GM23338 (cell line): ENCODE measurements around the gene HNRNPF. TPM values are rescaled to one million over a fixed set of nuclear protein-coding genes. Genes with fewer than 3 reads are reported as not detected.

ENCODE experiments used
- ATAC-seq: fragments of 200-7000 bp; cut with Tn5 transposase; 3 replicates; pipeline ENCODE4 v1.9.1; 2020
- DNase-seq: peaks from one replicate; pipeline ENCODE4 v3.0.0-alpha.2; 2015; ENCODE audit warnings: low spot score
- H2AFZ ChIP-seq: fragments of 200-600 bp; sonication (generic); 2 replicates; pipeline ENCODE4 v1.8.0; 2016; ENCODE audit warnings: antibody characterized with exemption, mild to moderate bottlenecking, moderate library complexity
- H3F3A ChIP-seq: fragments of 200-600 bp; sonication (generic); replicated peaks from 2 replicates; pipeline ENCODE4 v1.8.0; 2017; ENCODE audit warnings: antibody characterized with exemption, mixed run types, low read depth
- H3K27ac ChIP-seq: fragments of 200-600 bp; sonication (generic); 2 replicates; pipeline ENCODE4 v1.6.1; 2016; ENCODE audit warnings: low read depth
- H3K27me3 ChIP-seq: fragments of 200-600 bp; sonication (generic); 2 replicates; pipeline ENCODE4 v1.8.0; 2016; ENCODE audit warnings: mild to moderate bottlenecking, mixed run types, moderate library complexity; ENCODE audit not compliant: insufficient read depth
- H3K36me3 ChIP-seq: fragments of 200-600 bp; sonication (generic); 2 replicates; pipeline ENCODE4 v1.8.0; 2016; ENCODE audit warnings: mild to moderate bottlenecking; ENCODE audit not compliant: insufficient read depth
- H3K4me1 ChIP-seq: fragments of 200-600 bp; sonication (generic); 2 replicates; pipeline ENCODE4 v1.8.0; 2016; ENCODE audit warnings: mild to moderate bottlenecking, moderate library complexity; ENCODE audit not compliant: insufficient read depth
- H3K4me2 ChIP-seq: fragments of 200-600 bp; sonication (generic); 2 replicates; pipeline ENCODE4 v1.7.1; 2017; ENCODE audit warnings: mixed run types
- H3K4me3 ChIP-seq: fragments of 200-600 bp; sonication (generic); 2 replicates; pipeline ENCODE4 v1.6.1; 2016; ENCODE audit warnings: mixed run types
- H3K79me2 ChIP-seq: fragments of 200-600 bp; sonication (generic); replicated peaks from 2 replicates; pipeline ENCODE4 v1.8.0; 2017; ENCODE audit warnings: mild to moderate bottlenecking; ENCODE audit not compliant: insufficient read depth
- H3K9me2 ChIP-seq: fragments of 200-600 bp; sonication (generic); 2 replicates; pipeline ENCODE4 v1.8.0; 2017; ENCODE audit not compliant: insufficient read depth
- H4K20me1 ChIP-seq: fragments of 200-600 bp; sonication (generic); replicated peaks from 2 replicates; pipeline ENCODE4 v1.8.0; 2017; ENCODE audit warnings: mild to moderate bottlenecking; ENCODE audit not compliant: insufficient read depth
- H3K27ac Mint-ChIP-seq: 2 replicates; pipeline ENCODE4 v1.8.0; 2020; ENCODE audit warnings: inconsistent platforms, mild to moderate bottlenecking, moderate library complexity, mixed read lengths
- H3K27me3 Mint-ChIP-seq: 3 replicates; pipeline ENCODE4 v1.8.0; 2022; ENCODE audit warnings: low read depth, mild to moderate bottlenecking, moderate library complexity, mixed read lengths, inconsistent platforms; ENCODE audit not compliant: insufficient read depth, poor library complexity
- H3K36me3 Mint-ChIP-seq: 3 replicates; pipeline ENCODE4 v1.8.0; 2021; ENCODE audit warnings: low read depth, mild to moderate bottlenecking, inconsistent platforms, moderate library complexity, mixed read lengths
- H3K4me1 Mint-ChIP-seq: 3 replicates; pipeline ENCODE4 v1.8.0; 2020; ENCODE audit warnings: mild to moderate bottlenecking, inconsistent platforms, mixed read lengths
- H3K4me3 Mint-ChIP-seq: 3 replicates; pipeline ENCODE4 v1.8.0; 2021; ENCODE audit warnings: moderate library complexity, mild to moderate bottlenecking, inconsistent platforms, mixed read lengths
- H3K9me3 Mint-ChIP-seq: 3 replicates; pipeline ENCODE4 v1.8.0; 2020; ENCODE audit warnings: moderate library complexity, mild to moderate bottlenecking, inconsistent platforms, mixed read lengths
- CREB1 ChIP-seq: fragments of 250-450 bp; sonication (Bioruptor Pico); IDR thresholded peaks from 2 replicates; pipeline ENCODE4 v1.5.0; 2020; ENCODE audit warnings: low read depth, mild to moderate bottlenecking, moderate library complexity
- CTCF ChIP-seq, 2 experiments: fragments of 200-600 bp in 1 of 2; sonication (generic) in 1 of 2; conservative IDR thresholded peaks; 2 replicates each; pipeline versions ENCODE4 v1.5.1 to v1.6.1; 2016 to 2017; ENCODE audit warnings: antibody characterized with exemption in 2 of 2, low read depth in 2 of 2, mild to moderate bottlenecking in 2 of 2, moderate library complexity in 1 of 2
- ETS1 ChIP-seq: IDR thresholded peaks from 2 replicates; pipeline ENCODE4 v1.6.1; 2016; ENCODE audit warnings: antibody characterized with exemption
- EZH2 ChIP-seq: fragments of 200-600 bp; sonication (generic); IDR thresholded peaks from one replicate; pipeline ENCODE4 v1.8.0; 2017; ENCODE audit warnings: antibody characterized with exemption, mild to moderate bottlenecking, low read depth; ENCODE audit not compliant: unreplicated experiment
- EZH2phosphoT487 ChIP-seq: fragments of 200-600 bp; sonication (generic); IDR thresholded peaks from one replicate; pipeline ENCODE4 v1.8.1; 2018; ENCODE audit warnings: antibody characterized with exemption; ENCODE audit not compliant: unreplicated experiment
- JUNB ChIP-seq: IDR thresholded peaks from one replicate; pipeline ENCODE4 v1.6.1; 2016; ENCODE audit warnings: antibody characterized with exemption; ENCODE audit not compliant: unreplicated experiment
- NANOG ChIP-seq: IDR thresholded peaks from 2 replicates; pipeline ENCODE4 v1.6.1; 2016; ENCODE audit warnings: antibody characterized with exemption, borderline replicate concordance
- POLR2AphosphoS5 ChIP-seq: IDR thresholded peaks from 2 replicates; pipeline ENCODE4 v1.6.1; 2016; ENCODE audit warnings: antibody characterized with exemption, low read depth
- REST ChIP-seq: IDR thresholded peaks from one replicate; pipeline ENCODE4 v1.6.1; 2018; ENCODE audit warnings: antibody characterized with exemption; ENCODE audit not compliant: unreplicated experiment
- STAT1 ChIP-seq: IDR thresholded peaks from one replicate; pipeline ENCODE4 v1.6.1; 2016; ENCODE audit warnings: antibody characterized with exemption; ENCODE audit not compliant: unreplicated experiment
- ZNF114 ChIP-seq: fragments of 250-450 bp; sonication (Bioruptor Pico); IDR thresholded peaks from 2 replicates; pipeline ENCODE4 v1.5.0; 2020; ENCODE audit warnings: mild to moderate bottlenecking, moderate library complexity
- ZNF331 ChIP-seq: fragments of 250-450 bp; sonication (Bioruptor Pico); IDR thresholded peaks from 2 replicates; pipeline ENCODE4 v1.5.0; 2020; ENCODE audit warnings: low read depth, mild to moderate bottlenecking, moderate library complexity
- polyA plus RNA-seq: library from polyadenylated mRNA; unstranded; fragments of >200 nt; fragmentation: Nextera tagmentation; extraction: Ambion mirVana; gene quantifications from 2 replicates; pipeline ENCODE4 v1.2.1, GENCODE V29; 2016
- total RNA-seq: library from RNA; depleted of rRNA; stranded (reverse); fragments of >200 nt; shearing (Covaris generic); gene quantifications from 2 replicates; pipeline ENCODE4 v1.2.3, GENCODE V29; 2014
- TF ChIP-seq, protein P1 (sequence below): fragments of 250-450 bp; sonication (Bioruptor Pico); IDR thresholded peaks from 2 replicates; pipeline ENCODE4 v1.5.0; 2020; ENCODE audit warnings: mild to moderate bottlenecking, moderate library complexity

The HNRNPF gene
- total and polyA plus RNA-seq, 2 experiments from 2014 or later: 210 to 378 TPM

DNA sequence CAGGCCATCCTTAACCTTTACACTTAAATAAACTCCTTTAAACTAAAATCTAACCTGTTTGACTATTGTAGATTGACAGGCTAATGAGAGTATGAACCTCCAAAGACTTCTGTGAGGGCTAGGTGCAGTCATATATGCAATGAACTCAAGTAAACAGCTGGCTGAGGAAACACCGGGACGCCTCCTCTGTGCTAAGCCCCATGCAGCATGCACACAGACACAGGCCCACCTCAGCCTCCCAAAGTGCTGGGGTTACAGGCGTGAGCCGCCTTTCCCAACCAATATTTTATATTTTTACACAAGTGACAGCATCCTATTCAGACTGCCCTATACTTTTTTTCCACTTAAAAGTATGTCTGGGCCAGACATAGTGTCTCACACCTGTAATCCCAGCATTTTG lies 39.1 kb downstream of the HNRNPF start:
- H3K27ac ChIP-seq: no peak overlapping the region
- Mint-ChIP-seq H3K27me3 (peaks cover 15% of the 10 kb centered on the region), H3K36me3 (no peaks in the 10 kb centered on the region), H3K9me3 (no peaks in the 10 kb centered on the region; the same call in 2 of the 3 replicates), H3K4me3 (no peak overlapping the region), H3K27ac (no peak overlapping the region), H3K4me1 (peaks cover 6% of the 10 kb centered on the region)
- H3K79me2 ChIP-seq: no peaks in the 10 kb centered on the region
- no peak for DNase-seq
- H3K36me3 ChIP-seq: no peaks in the 10 kb centered on the region
- no peaks in the 10 kb centered on the region for H3K9me2 ChIP-seq
- no peaks in the 10 kb centered on the region for H3K4me1 ChIP-seq
- no peaks in the 10 kb centered on the region for H3K27me3 ChIP-seq
- no peak for ATAC-seq
- H4K20me1 ChIP-seq: no peaks in the 10 kb centered on the region
- H3F3A ChIP-seq: no peaks in the 10 kb centered on the region
- no peak overlapping the region for H2AFZ ChIP-seq
- H3K4me2 ChIP-seq: no peak overlapping the region
- no peak for TF ChIP-seq EZH2phosphoT487
- TF ChIP-seq POLR2AphosphoS5: no peak
- TF ChIP-seq ZNF114: no peak
- no peak for TF ChIP-seq ZNF331 (CRISPR knock-in tag)
- no peak for TF ChIP-seq CTCF (conservative IDR thresholded peaks at IDR 0.05; ENCODE audit: low read depth in 2 of 2)
- TF ChIP-seq NANOG: no peak
- TF ChIP-seq JUNB: no peak
- TF ChIP-seq CREB1 (CRISPR knock-in tag): no peak
- TF ChIP-seq ETS1: no peak
- TF ChIP-seq STAT1: no peak
- no peak for TF ChIP-seq REST
- TF ChIP-seq, protein P1, sequence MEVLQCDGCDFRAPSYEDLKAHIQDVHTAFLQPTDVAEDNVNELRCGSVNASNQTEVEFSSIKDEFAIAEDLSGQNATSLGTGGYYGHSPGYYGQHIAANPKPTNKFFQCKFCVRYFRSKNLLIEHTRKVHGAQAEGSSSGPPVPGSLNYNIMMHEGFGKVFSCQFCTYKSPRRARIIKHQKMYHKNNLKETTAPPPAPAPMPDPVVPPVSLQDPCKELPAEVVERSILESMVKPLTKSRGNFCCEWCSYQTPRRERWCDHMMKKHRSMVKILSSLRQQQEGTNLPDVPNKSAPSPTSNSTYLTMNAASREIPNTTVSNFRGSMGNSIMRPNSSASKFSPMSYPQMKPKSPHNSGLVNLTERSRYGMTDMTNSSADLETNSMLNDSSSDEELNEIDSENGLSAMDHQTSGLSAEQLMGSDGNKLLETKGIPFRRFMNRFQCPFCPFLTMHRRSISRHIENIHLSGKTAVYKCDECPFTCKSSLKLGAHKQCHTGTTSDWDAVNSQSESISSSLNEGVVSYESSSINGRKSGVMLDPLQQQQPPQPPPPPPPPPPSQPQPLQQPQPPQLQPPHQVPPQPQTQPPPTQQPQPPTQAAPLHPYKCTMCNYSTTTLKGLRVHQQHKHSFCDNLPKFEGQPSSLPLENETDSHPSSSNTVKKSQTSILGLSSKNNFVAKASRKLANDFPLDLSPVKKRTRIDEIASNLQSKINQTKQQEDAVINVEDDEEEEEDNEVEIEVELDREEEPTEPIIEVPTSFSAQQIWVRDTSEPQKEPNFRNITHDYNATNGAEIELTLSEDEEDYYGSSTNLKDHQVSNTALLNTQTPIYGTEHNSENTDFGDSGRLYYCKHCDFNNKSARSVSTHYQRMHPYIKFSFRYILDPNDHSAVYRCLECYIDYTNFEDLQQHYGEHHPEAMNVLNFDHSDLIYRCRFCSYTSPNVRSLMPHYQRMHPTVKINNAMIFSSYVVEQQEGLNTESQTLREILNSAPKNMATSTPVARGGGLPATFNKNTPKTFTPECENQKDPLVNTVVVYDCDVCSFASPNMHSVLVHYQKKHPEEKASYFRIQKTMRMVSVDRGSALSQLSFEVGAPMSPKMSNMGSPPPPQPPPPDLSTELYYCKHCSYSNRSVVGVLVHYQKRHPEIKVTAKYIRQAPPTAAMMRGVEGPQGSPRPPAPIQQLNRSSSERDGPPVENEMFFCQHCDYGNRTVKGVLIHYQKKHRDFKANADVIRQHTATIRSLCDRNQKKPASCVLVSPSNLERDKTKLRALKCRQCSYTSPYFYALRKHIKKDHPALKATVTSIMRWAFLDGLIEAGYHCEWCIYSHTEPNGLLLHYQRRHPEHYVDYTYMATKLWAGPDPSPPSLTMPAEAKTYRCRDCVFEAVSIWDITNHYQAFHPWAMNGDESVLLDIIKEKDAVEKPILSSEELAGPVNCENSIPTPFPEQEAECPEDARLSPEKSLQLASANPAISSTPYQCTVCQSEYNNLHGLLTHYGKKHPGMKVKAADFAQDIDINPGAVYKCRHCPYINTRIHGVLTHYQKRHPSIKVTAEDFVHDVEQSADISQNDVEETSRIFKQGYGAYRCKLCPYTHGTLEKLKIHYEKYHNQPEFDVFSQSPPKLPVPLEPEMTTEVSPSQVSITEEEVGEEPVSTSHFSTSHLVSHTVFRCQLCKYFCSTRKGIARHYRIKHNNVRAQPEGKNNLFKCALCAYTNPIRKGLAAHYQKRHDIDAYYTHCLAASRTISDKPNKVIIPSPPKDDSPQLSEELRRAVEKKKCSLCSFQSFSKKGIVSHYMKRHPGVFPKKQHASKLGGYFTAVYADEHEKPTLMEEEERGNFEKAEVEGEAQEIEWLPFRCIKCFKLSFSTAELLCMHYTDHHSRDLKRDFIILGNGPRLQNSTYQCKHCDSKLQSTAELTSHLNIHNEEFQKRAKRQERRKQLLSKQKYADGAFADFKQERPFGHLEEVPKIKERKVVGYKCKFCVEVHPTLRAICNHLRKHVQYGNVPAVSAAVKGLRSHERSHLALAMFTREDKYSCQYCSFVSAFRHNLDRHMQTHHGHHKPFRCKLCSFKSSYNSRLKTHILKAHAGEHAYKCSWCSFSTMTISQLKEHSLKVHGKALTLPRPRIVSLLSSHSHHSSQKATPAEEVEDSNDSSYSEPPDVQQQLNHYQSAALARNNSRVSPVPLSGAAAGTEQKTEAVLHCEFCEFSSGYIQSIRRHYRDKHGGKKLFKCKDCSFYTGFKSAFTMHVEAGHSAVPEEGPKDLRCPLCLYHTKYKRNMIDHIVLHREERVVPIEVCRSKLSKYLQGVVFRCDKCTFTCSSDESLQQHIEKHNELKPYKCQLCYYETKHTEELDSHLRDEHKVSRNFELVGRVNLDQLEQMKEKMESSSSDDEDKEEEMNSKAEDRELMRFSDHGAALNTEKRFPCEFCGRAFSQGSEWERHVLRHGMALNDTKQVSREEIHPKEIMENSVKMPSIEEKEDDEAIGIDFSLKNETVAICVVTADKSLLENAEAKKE (CRISPR knock-in tag): no peak
- TF ChIP-seq EZH2: no peak
- H3K4me3 ChIP-seq: no peak overlapping the region
